Measurements from ENCODE around the gene B3GNT8.

GRCh38 chr19:41457241-41457640, 30.1 kb upstream of the B3GNT8 start:
- TF ChIP-seq CTCF (IDR thresholded peaks at IDR 0.05) = no peak
- TF ChIP-seq REST (IDR thresholded peaks at IDR 0.05; ENCODE audit: insufficient read depth in 1 of 2, low read depth in 2 of 2, low read length in 1 of 2) = no peak
- TF ChIP-seq POLR2AphosphoS5 (IDR thresholded peaks at IDR 0.05; ENCODE audit: low read depth, low read length) = no peak
